ENCODE measurements around the gene SLC46A3. TPM values are rescaled to one million over a fixed set of nuclear protein-coding genes. Genes with fewer than 3 reads are reported as not detected.

The SLC46A3 gene
- total and polyA plus RNA-seq, 2 of the 13 experiments (the other 11 are each of a cell fraction or from before 2014, with no cell fraction given): not detected

GRCh38 chr13:28658796-28659620 lies 59.8 kb downstream of the SLC46A3 start, which contains the start of gene POMP (continued):
- no peak for TF ChIP-seq ZNF639 (CRISPR knock-in tag; conservative IDR thresholded peaks at IDR 0.05)
- TF ChIP-seq ZNF775 (CRISPR knock-in tag; IDR thresholded peaks at IDR 0.05; ENCODE audit: borderline replicate concordance): no peak
- no peak for TF ChIP-seq NONO (IDR thresholded peaks at IDR 0.05)
- peak; percentile 90 for TF ChIP-seq NONO (CRISPR knock-in tag; conservative IDR thresholded peaks at IDR 0.05)
- TF ChIP-seq FOXO4 (CRISPR knock-in tag; conservative IDR thresholded peaks at IDR 0.05): no peak
- no peak for TF ChIP-seq ZNF629 (CRISPR knock-in tag; conservative IDR thresholded peaks at IDR 0.05)
- TF ChIP-seq DPF2 (CRISPR knock-in tag; IDR thresholded peaks at IDR 0.05; ENCODE audit: borderline replicate concordance, low read depth): no peak
- TF ChIP-seq NRL (CRISPR knock-in tag; IDR thresholded peaks at IDR 0.05; ENCODE audit: borderline replicate concordance): no peak; the same call in 1 of the 2 replicates
- TF ChIP-seq ZFX (CRISPR knock-in tag; IDR thresholded peaks at IDR 0.05; ENCODE audit: low read depth): peak; percentile 91
- no peak for TF ChIP-seq MIER2 (CRISPR knock-in tag; IDR thresholded peaks at IDR 0.05)
- no peak for TF ChIP-seq ZC3H13 (CRISPR knock-in tag; IDR thresholded peaks at IDR 0.05)
- no peak for TF ChIP-seq ZBTB21 (CRISPR knock-in tag; IDR thresholded peaks at IDR 0.05)
- peak; percentile 75 for TF ChIP-seq ZHX2 (IDR thresholded peaks at IDR 0.05; ENCODE audit: low read depth)
- TF ChIP-seq ZHX2 (CRISPR knock-in tag; IDR thresholded peaks at IDR 0.05; ENCODE audit: borderline replicate concordance): no peak
- no peak for TF ChIP-seq PHF5A (CRISPR knock-in tag; IDR thresholded peaks at IDR 0.05; ENCODE audit: low read depth, unreplicated experiment)
- no peak for TF ChIP-seq PCBP1 (IDR thresholded peaks at IDR 0.05; ENCODE audit: borderline replicate concordance, low read depth, low read length)
- TF ChIP-seq ZNF761 (CRISPR knock-in tag; conservative IDR thresholded peaks at IDR 0.05): 0 out of 2 replicates have a peak, but pooled peaks have one; percentile 48
